Measurements from ENCODE around the gene ADORA3. TPM values are rescaled to one million over a fixed set of nuclear protein-coding genes. Genes with fewer than 3 reads are reported as not detected.

Gene ADORA3
- total and polyA plus RNA-seq, 10 of the 15 experiments (the other 5 are each of a cell fraction or from before 2014, with no cell fraction given), result 0.14 to 0.29 (median 0.18) TPM; not detected in 2

DNA sequence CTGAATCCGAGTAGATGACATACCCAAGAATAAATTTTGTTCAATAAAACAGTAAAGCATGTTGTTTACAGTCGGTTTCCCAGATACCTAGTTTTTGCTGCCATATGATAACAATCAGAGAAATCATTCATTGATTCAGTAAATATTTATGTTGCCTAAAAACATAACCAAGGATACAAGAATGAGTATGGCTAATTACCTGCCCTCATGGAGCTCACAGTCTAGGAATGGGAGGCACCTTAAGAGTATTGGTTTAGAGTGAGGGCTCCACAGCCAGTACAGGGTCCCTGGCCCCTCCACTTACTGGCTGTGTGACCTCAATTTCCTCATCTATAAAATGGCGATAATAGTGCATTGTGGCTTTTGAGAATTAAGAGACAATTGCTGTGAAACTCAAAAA, 53.2 kb downstream of the ADORA3 start (continued):
- TF ChIP-seq GABPA (IDR thresholded peaks at IDR 0.05; ENCODE audit: low read depth) (no peak), NFXL1 (IDR thresholded peaks at IDR 0.05; ENCODE audit: borderline replicate concordance) (no peak), CHD2 (IDR thresholded peaks at IDR 0.05; ENCODE audit: borderline replicate concordance, low read depth, low read length) (no peak), STAT3 (IDR thresholded peaks at IDR 0.05; ENCODE audit: low read depth, low read length) (no peak), SUZ12 (IDR thresholded peaks at IDR 0.05; ENCODE audit: unreplicated experiment) (no peak), CBX5 (IDR thresholded peaks at IDR 0.05; ENCODE audit: low read depth) (no peak), SREBF1 (IDR thresholded peaks at IDR 0.05; ENCODE audit: low read length) (no peak), CHD1 (IDR thresholded peaks at IDR 0.05; ENCODE audit: low read depth, low read length) (no peak), MYB (IDR thresholded peaks at IDR 0.05; ENCODE audit: borderline replicate concordance, low read depth, low read length) (no peak)
- TF ChIP-seq, protein P1, sequence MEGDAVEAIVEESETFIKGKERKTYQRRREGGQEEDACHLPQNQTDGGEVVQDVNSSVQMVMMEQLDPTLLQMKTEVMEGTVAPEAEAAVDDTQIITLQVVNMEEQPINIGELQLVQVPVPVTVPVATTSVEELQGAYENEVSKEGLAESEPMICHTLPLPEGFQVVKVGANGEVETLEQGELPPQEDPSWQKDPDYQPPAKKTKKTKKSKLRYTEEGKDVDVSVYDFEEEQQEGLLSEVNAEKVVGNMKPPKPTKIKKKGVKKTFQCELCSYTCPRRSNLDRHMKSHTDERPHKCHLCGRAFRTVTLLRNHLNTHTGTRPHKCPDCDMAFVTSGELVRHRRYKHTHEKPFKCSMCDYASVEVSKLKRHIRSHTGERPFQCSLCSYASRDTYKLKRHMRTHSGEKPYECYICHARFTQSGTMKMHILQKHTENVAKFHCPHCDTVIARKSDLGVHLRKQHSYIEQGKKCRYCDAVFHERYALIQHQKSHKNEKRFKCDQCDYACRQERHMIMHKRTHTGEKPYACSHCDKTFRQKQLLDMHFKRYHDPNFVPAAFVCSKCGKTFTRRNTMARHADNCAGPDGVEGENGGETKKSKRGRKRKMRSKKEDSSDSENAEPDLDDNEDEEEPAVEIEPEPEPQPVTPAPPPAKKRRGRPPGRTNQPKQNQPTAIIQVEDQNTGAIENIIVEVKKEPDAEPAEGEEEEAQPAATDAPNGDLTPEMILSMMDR (IDR thresholded peaks at IDR 0.05 in 2 of 3, conservative IDR thresholded peaks at IDR 0.05 in 1 of 3; ENCODE audit: control insufficient read depth in 2 of 3, extremely low read depth in 1 of 3, insufficient read depth in 1 of 3, low read depth in 3 of 3, low read length in 3 of 3), result no peak
- TF ChIP-seq, protein P2, sequence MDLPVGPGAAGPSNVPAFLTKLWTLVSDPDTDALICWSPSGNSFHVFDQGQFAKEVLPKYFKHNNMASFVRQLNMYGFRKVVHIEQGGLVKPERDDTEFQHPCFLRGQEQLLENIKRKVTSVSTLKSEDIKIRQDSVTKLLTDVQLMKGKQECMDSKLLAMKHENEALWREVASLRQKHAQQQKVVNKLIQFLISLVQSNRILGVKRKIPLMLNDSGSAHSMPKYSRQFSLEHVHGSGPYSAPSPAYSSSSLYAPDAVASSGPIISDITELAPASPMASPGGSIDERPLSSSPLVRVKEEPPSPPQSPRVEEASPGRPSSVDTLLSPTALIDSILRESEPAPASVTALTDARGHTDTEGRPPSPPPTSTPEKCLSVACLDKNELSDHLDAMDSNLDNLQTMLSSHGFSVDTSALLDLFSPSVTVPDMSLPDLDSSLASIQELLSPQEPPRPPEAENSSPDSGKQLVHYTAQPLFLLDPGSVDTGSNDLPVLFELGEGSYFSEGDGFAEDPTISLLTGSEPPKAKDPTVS (IDR thresholded peaks at IDR 0.05; ENCODE audit: low read depth, low read length), result no peak
- TF ChIP-seq, protein P3, sequence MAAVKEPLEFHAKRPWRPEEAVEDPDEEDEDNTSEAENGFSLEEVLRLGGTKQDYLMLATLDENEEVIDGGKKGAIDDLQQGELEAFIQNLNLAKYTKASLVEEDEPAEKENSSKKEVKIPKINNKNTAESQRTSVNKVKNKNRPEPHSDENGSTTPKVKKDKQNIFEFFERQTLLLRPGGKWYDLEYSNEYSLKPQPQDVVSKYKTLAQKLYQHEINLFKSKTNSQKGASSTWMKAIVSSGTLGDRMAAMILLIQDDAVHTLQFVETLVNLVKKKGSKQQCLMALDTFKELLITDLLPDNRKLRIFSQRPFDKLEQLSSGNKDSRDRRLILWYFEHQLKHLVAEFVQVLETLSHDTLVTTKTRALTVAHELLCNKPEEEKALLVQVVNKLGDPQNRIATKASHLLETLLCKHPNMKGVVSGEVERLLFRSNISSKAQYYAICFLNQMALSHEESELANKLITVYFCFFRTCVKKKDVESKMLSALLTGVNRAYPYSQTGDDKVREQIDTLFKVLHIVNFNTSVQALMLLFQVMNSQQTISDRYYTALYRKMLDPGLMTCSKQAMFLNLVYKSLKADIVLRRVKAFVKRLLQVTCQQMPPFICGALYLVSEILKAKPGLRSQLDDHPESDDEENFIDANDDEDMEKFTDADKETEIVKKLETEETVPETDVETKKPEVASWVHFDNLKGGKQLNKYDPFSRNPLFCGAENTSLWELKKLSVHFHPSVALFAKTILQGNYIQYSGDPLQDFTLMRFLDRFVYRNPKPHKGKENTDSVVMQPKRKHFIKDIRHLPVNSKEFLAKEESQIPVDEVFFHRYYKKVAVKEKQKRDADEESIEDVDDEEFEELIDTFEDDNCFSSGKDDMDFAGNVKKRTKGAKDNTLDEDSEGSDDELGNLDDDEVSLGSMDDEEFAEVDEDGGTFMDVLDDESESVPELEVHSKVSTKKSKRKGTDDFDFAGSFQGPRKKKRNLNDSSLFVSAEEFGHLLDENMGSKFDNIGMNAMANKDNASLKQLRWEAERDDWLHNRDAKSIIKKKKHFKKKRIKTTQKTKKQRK (IDR thresholded peaks at IDR 0.05; ENCODE audit: low read depth, low read length), result no peak
- TF ChIP-seq, protein P4, sequence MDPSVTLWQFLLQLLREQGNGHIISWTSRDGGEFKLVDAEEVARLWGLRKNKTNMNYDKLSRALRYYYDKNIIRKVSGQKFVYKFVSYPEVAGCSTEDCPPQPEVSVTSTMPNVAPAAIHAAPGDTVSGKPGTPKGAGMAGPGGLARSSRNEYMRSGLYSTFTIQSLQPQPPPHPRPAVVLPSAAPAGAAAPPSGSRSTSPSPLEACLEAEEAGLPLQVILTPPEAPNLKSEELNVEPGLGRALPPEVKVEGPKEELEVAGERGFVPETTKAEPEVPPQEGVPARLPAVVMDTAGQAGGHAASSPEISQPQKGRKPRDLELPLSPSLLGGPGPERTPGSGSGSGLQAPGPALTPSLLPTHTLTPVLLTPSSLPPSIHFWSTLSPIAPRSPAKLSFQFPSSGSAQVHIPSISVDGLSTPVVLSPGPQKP (IDR thresholded peaks at IDR 0.05; ENCODE audit: low read depth, low read length), result no peak
